Neural cell (in vitro differentiated cells): ENCODE results near the gene NIT1.

ENCODE experiments used
- EP300 ChIP-seq: fragments of 450-650 bp; conservative IDR thresholded peaks from 2 replicates; pipeline ENCODE4 v1.6.1; 2014; ENCODE audit warnings: antibody characterized with exemption, mild to moderate bottlenecking, moderate library complexity; ENCODE audit not compliant: poor library complexity, severe bottlenecking
- EZH2 ChIP-seq: fragments of 200-600, 300-800 bp; shearing (Covaris generic), sonication (generic); IDR thresholded peaks from 2 replicates; pipeline ENCODE4 v1.6.1; 2014; ENCODE audit warnings: antibody characterized with exemption, low read length, borderline replicate concordance, mild to moderate bottlenecking; ENCODE audit not compliant: insufficient read depth, poor library complexity, severe bottlenecking
- MXI1 ChIP-seq: fragments of 450-650 bp; conservative IDR thresholded peaks from 2 replicates; pipeline ENCODE4 v1.6.1; 2014; ENCODE audit warnings: antibody characterized with exemption, mild to moderate bottlenecking; ENCODE audit not compliant: poor library complexity, severe bottlenecking
- POLR2AphosphoS5 ChIP-seq: IDR thresholded peaks from 2 replicates; pipeline ENCODE4 v1.6.1; 2012
- RAD21 ChIP-seq: fragments of 450-650 bp; conservative IDR thresholded peaks from 2 replicates; pipeline ENCODE4 v1.6.1; 2014; ENCODE audit warnings: antibody characterized with exemption, mild to moderate bottlenecking, moderate library complexity
- SMC3 ChIP-seq: fragments of 450-650 bp; conservative IDR thresholded peaks from 2 replicates; pipeline ENCODE4 v1.6.1; 2014; ENCODE audit warnings: antibody characterized with exemption, mild to moderate bottlenecking, moderate library complexity; ENCODE audit not compliant: poor library complexity
- TAF1 ChIP-seq: IDR thresholded peaks from 2 replicates; pipeline ENCODE4 v1.6.1; 2012; ENCODE audit warnings: low read depth
- TF ChIP-seq, protein P1 (sequence below): fragments of 450-650 bp; IDR thresholded peaks from 2 replicates; pipeline ENCODE4 v1.5.1; 2014; ENCODE audit warnings: antibody characterized with exemption, mild to moderate bottlenecking, moderate library complexity; ENCODE audit not compliant: poor library complexity, severe bottlenecking
- TF ChIP-seq, protein P2 (sequence below): IDR thresholded peaks from 2 replicates; pipeline ENCODE4 v1.6.1; 2012; ENCODE audit warnings: borderline replicate concordance

DNA sequence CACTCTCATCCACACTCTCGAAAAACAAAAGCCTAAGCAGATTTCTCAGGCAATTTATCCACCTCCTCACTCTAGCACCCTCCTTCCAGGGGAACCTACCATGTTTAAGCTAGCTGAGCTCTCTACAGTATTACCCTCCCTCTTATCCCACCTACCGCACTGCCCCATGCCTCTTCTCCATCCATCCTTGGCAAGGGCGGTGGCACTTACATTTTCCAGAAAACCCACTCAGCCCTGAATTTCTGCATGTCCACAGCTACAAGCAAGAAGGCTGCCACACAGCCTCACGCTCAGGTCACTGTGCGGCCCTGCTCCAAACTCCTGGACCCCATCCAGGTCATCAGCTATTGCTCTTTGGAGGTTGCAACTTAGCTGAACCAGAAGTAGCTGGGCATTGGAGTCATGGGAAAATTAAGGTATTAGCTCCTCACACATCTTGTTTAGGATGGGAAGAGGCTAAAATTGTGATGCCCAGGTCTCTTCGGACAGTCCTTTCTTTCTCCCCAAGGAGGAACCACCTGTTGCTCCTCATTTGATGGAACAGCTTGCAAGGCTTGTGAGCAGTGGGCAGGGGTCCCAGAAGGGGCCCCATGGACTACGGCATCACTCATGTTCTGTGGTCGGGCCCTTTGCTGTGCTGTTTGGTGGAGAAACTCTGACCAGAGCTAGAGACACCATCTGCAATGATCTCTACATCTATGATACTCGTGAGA is 18.7 kb upstream of the NIT1 start:
- TF ChIP-seq RAD21 (no peak), POLR2AphosphoS5 (no peak), EZH2 (no peak), EP300 (no peak), SMC3 (no peak), MXI1 (no peak), TAF1 (no peak)
- TF ChIP-seq, protein P1, sequence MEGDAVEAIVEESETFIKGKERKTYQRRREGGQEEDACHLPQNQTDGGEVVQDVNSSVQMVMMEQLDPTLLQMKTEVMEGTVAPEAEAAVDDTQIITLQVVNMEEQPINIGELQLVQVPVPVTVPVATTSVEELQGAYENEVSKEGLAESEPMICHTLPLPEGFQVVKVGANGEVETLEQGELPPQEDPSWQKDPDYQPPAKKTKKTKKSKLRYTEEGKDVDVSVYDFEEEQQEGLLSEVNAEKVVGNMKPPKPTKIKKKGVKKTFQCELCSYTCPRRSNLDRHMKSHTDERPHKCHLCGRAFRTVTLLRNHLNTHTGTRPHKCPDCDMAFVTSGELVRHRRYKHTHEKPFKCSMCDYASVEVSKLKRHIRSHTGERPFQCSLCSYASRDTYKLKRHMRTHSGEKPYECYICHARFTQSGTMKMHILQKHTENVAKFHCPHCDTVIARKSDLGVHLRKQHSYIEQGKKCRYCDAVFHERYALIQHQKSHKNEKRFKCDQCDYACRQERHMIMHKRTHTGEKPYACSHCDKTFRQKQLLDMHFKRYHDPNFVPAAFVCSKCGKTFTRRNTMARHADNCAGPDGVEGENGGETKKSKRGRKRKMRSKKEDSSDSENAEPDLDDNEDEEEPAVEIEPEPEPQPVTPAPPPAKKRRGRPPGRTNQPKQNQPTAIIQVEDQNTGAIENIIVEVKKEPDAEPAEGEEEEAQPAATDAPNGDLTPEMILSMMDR = no peak
- TF ChIP-seq, protein P2, sequence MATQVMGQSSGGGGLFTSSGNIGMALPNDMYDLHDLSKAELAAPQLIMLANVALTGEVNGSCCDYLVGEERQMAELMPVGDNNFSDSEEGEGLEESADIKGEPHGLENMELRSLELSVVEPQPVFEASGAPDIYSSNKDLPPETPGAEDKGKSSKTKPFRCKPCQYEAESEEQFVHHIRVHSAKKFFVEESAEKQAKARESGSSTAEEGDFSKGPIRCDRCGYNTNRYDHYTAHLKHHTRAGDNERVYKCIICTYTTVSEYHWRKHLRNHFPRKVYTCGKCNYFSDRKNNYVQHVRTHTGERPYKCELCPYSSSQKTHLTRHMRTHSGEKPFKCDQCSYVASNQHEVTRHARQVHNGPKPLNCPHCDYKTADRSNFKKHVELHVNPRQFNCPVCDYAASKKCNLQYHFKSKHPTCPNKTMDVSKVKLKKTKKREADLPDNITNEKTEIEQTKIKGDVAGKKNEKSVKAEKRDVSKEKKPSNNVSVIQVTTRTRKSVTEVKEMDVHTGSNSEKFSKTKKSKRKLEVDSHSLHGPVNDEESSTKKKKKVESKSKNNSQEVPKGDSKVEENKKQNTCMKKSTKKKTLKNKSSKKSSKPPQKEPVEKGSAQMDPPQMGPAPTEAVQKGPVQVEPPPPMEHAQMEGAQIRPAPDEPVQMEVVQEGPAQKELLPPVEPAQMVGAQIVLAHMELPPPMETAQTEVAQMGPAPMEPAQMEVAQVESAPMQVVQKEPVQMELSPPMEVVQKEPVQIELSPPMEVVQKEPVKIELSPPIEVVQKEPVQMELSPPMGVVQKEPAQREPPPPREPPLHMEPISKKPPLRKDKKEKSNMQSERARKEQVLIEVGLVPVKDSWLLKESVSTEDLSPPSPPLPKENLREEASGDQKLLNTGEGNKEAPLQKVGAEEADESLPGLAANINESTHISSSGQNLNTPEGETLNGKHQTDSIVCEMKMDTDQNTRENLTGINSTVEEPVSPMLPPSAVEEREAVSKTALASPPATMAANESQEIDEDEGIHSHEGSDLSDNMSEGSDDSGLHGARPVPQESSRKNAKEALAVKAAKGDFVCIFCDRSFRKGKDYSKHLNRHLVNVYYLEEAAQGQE = no peak
